Right atrium auricular region (tissue), 2 donors: ENCODE measurements around the gene PPIB. TPM values are rescaled to one million over a fixed set of nuclear protein-coding genes. Genes with fewer than 3 reads are reported as not detected.

Experiments
- DNase-seq: peaks from one replicate; pipeline ENCODE4 v3.0.0-alpha.2; 2019; ENCODE audit warnings: low spot score
- H3K27ac ChIP-seq, 2 donors: fragments of 200-600 bp; sonication (generic); 1 replicate in 1 of 2; 2 replicates in 1 of 2; pipeline ENCODE4 v1.5.1; 2016 to 2019
- H3K27me3 ChIP-seq, 2 donors: fragments of 200-600 bp; sonication (generic); one replicate each; pipeline versions ENCODE4 v1.5.1 to v1.6.0; 2017 to 2019
- H3K36me3 ChIP-seq: fragments of 200-600 bp; sonication (generic); one replicate; pipeline ENCODE4 v1.5.1; 2016
- H3K4me1 ChIP-seq, 2 donors: fragments of 200-600 bp; sonication (generic); one replicate each; pipeline versions ENCODE4 v1.5.1 to v1.6.0; 2017 to 2019
- H3K4me3 ChIP-seq, 2 donors: fragments of 200-600 bp; sonication (generic); 1 replicate in 1 of 2; 2 replicates in 1 of 2; pipeline ENCODE4 v1.5.1; 2017 to 2019; ENCODE audit warnings: mild to moderate bottlenecking in 1 of 2, moderate library complexity in 1 of 2
- H3K9me3 ChIP-seq, 2 donors: fragments of 200-600 bp; sonication (generic); one replicate each; pipeline ENCODE4 v1.5.1; 2019
- CTCF ChIP-seq, 2 donors: fragments of 200-600 bp; sonication (generic); IDR thresholded peaks; one replicate each; pipeline ENCODE4 v1.5.1; 2019; ENCODE audit warnings: antibody characterized with exemption in 2 of 2
- total RNA-seq, 2 donors: library from RNA; depleted of rRNA; stranded (reverse); fragments of >200 nt; gene quantifications; one replicate each; pipeline ENCODE4 v1.1.0, GENCODE V29; 2016

The PPIB gene
- total RNA-seq, 2 donors from 2014 or later, result 139 to 189 TPM

GRCh38 chr15:64149893-64150578 is 12.8 kb downstream of the PPIB start:
- no peak for TF ChIP-seq CTCF (IDR thresholded peaks at IDR 0.05)
- Histone ChIP-seq H3K4me1 (peaks cover 0 to 49% of the 10 kb centered on the region in 2 donors), H3K4me3 (no peak overlapping the region), H3K36me3 (peaks cover 2% of the 10 kb centered on the region), H3K27ac (no peak overlapping the region), H3K9me3 (no peaks in the 10 kb centered on the region), H3K27me3 (no peaks in the 10 kb centered on the region)
- DNase-seq, result no peak

- no peaks in the 10 kb centered on the region for H3K27me3 ChIP-seq
- no peak for TF ChIP-seq CTCF (IDR thresholded peaks at IDR 0.05)
- H3K4me1 ChIP-seq, result peaks cover 0 to 49% of the 10 kb centered on the region in 2 donors
- no peak overlapping the region for H3K4me3 ChIP-seq
- H3K9me3 ChIP-seq, result no peaks in the 10 kb centered on the region
- no peak overlapping the region for H3K27ac ChIP-seq
- H3K36me3 ChIP-seq, result peaks cover 4% of the 10 kb centered on the region
- no peak for DNase-seq
Observed at GRCh38 chr15:64149424-64149823, 13.4 kb downstream of the PPIB start.

GRCh38 chr15:64148581-64148980 is 14.2 kb downstream of the PPIB start:
- H3K9me3 ChIP-seq, result no peaks in the 10 kb centered on the region
- H3K27ac ChIP-seq, result no peak overlapping the region
- H3K36me3 ChIP-seq, result peaks cover 10% of the 10 kb centered on the region
- no peak for DNase-seq
- no peaks in the 10 kb centered on the region for H3K27me3 ChIP-seq
- H3K4me1 ChIP-seq, result peaks cover 0 to 43% of the 10 kb centered on the region in 2 donors
- H3K4me3 ChIP-seq, result no peak overlapping the region
- TF ChIP-seq CTCF (IDR thresholded peaks at IDR 0.05), result no peak

GRCh38 chr15:64148168-64148567 is 14.7 kb downstream of the PPIB start:
- Histone ChIP-seq H3K27me3 (no peaks in the 10 kb centered on the region), H3K9me3 (no peaks in the 10 kb centered on the region), H3K36me3 (peaks cover 14% of the 10 kb centered on the region), H3K4me1 (peaks cover 0 to 38% of the 10 kb centered on the region in 2 donors), H3K4me3 (no peak overlapping the region), H3K27ac (no peak overlapping the region)
- TF ChIP-seq CTCF (IDR thresholded peaks at IDR 0.05), result no peak
- no peak for DNase-seq

- Histone ChIP-seq H3K4me3 (no peak overlapping the region), H3K27ac (peak overlapping the region; percentile 82 to 83), H3K9me3 (no peaks in the 10 kb centered on the region), H3K36me3 (peaks cover 22% of the 10 kb centered on the region), H3K4me1 (peaks cover 0 to 28% of the 10 kb centered on the region in 2 donors), H3K27me3 (no peaks in the 10 kb centered on the region)
- no peak for TF ChIP-seq CTCF (IDR thresholded peaks at IDR 0.05)
- DNase-seq, result no peak
Observed at GRCh38 chr15:64146885-64147681, 15.7 kb downstream of the PPIB start.
